ENCODE results near the gene GPX7. TPM values are rescaled to one million over a fixed set of nuclear protein-coding genes. Genes with fewer than 3 reads are reported as not detected.

The GPX7 gene
- polyA plus RNA-seq, 1 donor, result 150 TPM

DNA sequence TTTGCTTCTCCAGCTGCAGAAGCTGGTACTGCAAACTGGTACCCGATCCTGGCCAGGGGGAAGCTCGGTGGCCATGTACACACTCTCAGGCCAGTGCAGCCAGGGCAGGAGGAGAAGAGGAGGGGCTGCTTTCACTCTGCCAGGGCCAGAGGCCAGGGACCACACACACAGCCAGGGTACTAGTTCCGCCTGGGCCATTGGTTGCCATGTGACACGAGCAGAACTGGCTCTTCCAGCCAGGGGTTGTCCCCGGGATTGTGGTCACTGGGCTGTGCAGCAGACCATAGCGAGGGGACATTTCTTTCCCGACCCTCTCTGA lies 27.1 kb downstream of the GPX7 start:
- DNase-seq (ENCODE audit: low read depth), result no peak

DNA sequence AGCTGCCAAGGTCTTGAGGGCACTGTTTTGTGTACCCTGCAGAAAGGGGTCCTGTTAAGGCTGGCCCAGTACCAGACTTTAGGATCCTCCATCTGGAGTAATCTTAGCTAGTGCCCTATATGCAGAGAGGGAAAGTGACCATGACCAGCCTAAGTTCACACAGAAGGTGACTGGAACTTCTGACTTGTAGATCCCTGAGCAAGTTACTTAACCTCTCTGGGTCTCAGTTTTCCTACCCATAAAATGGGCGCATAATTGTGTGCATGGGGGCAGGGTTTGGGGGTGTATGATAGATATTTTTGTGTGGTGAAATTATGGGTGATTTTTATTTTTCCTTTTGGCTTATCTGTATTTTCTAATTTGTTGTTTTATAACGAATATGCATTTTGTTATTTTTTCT lies 27.5 kb downstream of the GPX7 start:
- DNase-seq (ENCODE audit: low read depth), result no peak

DNA sequence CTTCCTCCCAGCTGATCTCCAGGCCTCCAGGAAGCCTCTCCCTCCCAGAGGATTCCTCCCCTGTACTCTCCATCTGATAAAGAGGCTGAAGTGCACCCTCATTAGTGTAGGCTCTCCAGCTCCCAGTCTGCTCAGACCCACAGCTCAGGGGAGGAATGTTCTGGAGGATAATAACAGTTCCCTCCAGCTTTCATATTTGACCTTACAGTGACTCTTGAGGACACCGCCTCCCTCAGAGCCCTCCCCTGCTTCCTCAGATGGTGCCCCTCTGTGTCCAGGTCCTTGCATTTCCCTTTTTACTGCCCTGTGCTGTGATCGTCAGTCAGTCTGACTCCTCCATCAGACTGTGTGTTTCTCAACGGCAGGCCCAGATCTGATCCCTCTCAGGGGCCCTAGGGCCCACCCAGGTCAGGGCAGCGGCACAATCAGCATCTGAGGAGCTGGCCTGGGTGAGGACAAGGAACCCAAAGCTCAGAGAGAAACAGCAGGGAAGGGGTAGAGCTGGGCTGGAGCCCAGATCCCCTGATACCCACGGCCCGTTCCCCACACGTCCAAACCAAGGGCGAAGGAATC lies 29.7 kb downstream of the GPX7 start:
- DNase-seq (ENCODE audit: low read depth), result no peak

DNA sequence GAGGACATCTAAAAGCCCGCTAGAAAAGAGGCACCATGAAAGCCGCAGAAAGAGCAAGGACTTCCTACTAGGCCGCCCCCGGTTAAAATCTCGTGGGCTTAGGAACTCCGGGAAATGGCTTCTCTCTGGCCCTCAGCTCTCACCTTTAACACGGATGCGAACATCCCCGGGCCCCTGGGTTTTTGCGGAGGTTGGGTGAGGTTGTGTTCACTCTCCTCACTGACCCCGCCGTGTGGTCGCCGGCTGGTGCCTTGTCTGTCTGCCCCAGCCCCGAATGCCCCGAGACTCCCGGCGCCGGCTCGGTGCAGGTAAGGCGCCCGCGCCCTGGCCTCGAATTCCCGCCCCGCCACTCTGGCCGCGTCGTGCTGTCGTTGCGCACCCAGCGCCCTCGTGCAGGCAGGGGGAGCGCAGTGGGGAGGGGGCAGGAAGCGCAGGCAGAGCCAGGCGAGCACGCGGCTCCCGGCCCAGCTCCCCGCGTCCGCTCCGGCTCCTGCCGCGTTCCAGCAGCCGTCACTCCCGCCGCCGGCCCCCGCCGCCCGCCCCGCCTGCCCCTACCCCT lies 30.6 kb downstream of the GPX7 start, which contains the start of gene SHISAL2A:
Gene SHISAL2A, plus strand, starts transcription at position 437 of the 559 bp plus-strand sequence. CDS start 326 bp downstream, outside the sequence.
- DNase-seq (ENCODE audit: low read depth), result no peak

DNA sequence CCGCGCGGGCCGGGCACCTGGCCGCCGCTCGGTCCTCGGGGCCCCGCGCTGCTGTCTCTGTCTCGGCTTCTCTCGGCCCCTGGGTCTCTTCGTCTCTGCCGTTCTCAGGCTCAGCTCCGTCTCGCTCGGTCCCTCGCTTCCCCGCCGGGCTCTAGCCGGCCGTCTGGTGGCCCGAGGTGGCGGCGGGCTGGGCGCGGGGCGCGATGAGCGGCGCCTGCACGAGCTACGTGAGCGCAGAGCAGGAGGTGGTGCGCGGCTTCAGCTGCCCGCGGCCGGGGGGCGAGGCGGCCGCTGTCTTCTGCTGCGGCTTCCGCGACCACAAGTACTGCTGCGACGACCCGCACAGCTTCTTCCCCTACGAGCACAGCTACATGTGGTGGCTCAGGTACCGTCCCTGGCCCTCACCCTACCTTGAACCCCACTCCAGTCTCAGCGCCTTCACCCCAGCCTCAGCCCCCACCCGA lies 31.2 kb downstream of the GPX7 start:
- no peak for DNase-seq (ENCODE audit: low read depth)

DNA sequence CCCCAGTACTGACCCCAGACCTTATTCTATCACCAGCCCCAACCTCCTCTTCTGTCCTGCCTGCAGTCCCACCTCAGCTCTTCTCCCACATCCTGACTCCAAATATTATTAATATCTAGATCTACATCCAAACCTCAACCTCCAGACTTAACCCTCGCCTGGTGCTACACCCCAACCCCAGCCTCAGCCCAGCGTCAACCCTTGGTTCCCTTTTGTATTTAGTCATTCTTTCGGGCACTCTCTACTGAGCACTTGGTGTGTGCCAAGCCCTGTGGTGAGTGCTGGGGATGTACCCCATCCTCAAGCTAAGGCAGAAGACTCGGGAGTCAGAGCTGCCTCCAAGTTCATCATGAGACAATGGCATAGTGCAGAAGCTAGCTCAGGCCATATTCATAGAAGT lies 31.9 kb downstream of the GPX7 start:
- no peak for DNase-seq (ENCODE audit: low read depth)

DNA sequence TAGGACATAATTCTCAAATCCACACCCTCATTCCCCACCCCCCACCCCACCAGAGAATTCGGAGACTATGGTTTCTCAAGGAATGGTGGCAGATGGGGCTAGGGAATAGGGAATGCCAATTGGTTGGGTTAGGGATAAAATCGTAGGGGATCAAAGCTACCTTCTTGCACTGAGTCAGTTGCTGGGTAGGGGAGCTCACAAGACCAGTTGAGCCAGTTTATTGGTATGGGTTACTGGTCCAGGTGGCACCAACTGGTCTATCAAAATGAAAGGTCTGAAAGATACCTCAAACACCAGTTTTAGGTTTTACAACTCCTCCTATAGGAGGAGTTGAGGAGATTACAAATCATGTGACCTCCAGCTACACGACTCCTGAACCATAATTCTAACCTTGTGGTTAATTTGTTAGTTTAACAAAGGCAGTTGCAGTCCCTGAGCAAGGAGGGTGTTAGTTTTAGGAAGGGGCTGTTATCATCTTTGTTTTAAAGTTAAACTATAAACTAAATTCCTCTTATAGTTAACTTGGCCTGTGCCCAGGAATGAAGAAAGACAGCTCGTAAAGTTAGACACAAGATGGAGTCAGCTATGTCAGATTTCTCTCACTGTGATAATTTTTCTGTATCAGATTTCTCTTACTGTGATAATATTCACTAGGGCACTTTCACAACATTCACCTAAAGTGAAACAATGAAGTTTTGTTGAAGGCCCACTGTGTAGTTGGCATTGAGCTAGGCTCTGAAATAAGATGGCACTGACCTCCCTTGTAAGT lies 33.3 kb downstream of the GPX7 start:
- DNase-seq (ENCODE audit: low read depth), result no peak

DNA sequence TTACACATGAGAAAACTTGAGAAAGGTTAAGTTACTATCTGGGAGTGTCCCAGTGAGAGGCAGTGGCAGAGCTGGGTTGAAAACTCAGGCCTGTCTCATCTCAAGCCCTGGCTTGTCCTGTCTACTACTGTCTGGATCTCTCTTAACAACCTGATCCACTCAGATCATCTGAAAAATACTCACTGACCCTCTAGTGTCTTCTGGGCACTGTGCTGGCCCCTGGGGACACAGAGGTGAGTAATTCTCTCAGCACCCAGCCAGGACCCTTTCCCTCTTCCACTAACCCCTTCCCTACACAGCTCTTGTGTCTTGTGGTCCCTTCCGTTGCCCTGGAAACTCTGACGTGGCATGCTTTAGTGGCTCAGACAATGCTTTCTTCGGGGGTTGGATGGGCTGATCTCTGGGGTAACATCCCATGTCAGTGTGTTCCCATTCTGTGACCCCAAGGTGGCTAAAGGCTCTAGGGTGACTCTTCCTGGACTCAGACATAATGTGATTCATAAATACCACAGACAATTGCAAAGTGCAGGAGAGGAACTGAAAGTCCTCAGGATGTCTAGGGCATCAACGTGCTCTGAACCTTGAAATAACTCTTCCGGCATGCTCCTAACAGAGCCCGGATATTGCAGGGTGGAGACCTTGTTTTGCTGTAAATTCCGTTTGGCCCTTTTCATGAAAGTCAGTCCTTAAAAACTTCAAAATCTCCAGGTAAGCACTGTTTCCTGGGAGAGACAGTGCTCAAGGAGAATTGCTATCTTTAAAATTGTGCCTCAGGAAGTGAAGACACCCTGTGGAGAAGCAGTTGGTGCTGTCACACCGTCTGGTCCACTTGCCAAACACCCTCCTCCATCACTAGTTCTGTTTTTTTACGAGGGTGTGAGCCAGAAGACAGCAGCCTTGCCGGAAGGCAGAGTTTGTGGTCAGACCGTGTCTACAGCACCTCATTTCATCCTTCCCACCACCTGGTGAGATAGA lies 34.8 kb downstream of the GPX7 start:
- DNase-seq (ENCODE audit: low read depth), result no peak

DNA sequence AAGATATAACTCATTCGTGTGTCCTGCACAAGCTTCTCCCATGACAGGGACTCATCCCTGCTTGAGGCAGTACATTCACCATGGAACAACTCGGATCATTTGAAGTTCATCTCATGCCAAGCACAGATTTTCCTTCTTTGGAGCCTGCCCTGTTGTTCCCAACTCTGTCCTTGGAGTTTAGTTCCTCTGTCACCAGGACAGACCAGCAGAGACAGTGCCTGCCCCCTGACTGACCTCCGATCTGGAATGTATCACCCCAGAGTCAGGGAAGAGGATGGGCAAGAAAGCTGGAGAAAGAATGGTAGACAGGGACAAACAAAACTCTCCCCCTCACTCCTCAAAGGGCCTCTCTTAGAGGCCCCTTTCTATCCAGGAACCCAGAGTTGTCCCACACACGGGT lies 35.8 kb downstream of the GPX7 start:
- DNase-seq (ENCODE audit: low read depth), result no peak

DNA sequence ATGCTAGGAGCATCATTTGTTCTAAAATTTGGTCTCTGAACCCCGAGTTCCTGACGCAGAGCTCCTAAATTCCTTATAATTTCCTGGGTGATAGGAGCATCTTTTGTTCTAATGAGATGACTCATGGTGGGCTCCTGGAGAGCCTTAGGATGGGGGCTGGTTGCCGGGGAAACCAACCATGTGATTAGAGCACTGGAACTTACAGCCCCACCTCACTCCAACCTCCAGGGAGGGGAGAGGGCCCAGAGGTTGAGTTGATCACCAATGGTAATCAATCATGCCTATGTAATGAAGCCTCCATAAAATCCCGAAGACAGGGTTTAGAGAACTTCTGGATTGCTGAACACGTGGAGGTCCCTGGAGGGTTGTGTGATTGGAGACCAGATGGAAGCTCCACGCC lies 38.5 kb downstream of the GPX7 start:
- DNase-seq (ENCODE audit: low read depth), result no peak

DNA sequence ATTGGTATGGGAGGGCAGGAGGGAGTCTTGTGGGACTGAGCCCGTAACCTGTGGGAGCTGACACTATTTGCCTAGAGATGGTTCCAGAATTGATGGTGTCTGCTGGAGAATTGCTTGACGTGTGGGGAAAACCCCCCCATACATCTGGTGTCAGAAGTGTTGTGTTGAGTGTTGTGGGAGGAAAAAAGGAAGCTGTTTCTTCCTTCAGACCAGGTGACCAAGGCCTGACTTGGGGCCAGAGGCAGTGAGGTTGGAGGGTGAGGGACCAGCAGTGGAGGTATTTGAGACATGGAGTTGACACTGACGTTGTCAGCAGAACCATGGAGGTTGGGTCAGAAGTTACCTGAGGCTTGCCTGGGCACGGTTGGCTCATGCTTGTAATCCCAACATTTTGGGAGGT lies 39.1 kb downstream of the GPX7 start:
- DNase-seq (ENCODE audit: low read depth), result no peak

DNA sequence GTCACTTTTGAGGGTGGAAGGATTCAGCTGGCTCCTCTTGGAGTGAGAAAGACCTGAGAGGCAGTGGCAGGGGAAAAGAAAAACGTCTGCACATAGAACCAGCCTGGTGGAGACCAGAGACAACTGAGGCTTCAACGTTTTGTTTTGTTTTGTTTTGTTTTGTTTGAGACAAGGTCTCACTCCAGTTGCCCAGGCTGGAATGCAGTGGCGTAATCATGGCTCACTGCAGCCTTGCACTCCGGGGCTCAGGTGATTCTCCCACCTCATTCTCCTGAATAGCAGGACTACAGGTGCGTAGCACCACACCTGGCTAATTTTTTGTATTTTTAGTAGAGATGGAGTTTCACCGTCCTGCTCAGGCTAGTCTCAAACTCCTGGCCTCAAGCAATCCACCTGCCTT lies 43.1 kb downstream of the GPX7 start:
- no peak for DNase-seq (ENCODE audit: low read depth)

DNA sequence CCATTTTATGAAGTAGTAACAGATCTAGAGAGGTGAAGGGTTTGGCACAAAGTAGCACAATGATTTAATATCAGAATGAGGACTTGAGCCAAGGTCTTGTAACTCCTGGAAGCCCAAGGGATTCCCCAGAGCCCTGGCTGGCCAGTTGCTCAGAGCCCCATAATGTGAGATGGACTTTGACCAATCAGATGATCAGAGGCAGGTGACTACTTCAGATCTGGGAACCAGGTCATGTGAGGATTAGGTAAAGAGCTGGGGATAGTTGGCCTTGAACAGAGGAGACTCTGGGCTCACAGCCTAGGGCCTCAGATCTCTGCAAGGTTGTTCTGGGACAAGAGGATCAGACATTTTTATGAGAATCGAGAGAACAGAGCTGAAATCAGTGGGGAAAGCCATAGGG lies 49.7 kb downstream of the GPX7 start:
- DNase-seq (ENCODE audit: low read depth), result no peak

DNA sequence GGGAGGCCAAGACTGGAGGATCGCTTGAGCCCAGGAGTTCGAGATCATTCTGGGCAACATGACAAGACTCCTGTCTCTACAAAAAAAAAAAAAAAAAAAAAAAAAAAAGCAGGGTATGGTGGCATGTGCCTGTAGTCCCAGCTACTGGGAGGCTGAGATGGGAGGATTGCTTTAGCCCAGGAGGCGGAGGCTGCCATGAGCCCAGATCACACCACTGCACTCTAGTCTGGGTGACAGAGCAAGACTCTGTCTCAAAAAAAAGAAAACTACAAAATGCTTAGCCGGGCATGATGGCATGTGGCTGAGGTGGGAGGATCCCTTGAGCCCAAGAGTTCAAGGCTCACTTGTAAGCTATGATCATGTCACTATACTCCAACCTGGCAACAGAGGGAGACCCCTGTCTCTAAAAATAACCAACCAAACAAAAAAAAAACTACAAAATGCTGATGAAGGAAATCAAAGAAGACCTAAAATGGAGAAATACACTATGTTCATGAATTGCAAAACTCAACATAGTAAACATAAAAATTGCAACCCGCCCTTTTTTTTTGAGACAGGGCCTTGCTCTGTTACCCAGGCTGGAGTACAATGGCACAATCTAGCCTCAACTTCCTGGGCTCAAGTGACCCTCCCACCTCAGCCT lies 51.2 kb downstream of the GPX7 start:
- no peak for DNase-seq (ENCODE audit: low read depth)

DNA sequence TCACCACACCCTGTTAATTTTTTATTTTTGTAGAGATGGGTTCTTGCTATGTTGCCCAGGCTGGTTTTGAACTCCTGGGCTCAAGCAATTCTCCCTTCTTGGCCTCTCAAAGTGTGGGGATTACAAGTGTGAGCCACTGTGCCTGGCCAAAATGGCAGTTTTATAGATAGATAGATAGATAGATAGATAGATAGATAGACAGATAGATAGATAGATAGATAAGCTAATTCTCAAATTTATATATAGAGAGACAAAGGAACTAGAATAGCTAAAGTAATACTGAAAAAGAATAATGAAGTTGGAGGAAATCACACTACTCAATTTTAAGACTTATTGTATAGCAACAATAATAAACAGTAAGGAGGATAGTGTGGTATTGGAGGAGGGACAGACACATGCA lies 51.9 kb downstream of the GPX7 start:
- no peak for DNase-seq (ENCODE audit: low read depth)

DNA sequence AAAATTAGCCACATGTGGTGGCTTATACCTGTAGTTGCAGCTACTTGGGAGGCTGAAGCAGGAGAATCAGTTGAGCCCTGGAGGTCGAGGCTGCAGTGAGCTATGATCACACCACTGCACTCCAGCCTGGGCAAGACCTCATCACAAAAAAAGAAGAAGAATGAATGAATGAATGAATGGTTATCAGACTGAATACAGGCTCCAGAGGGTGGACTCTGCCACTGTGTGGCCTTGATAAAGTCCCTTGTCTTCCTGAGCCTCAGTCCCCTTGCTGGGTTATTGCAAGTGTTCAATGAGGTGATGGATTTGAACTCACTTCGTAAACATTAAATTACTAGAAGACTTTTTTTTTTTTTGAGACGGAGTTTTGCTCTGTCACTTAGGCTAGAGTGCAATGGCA lies 55.5 kb downstream of the GPX7 start:
- DNase-seq (ENCODE audit: low read depth), result no peak

Other genes starting within 250 kb of the GPX7 start
- 24.9 TPM for gene CC2D1B, start 236.2 kb upstream of the GPX7 start, polyA plus RNA-seq (ENCODE audit: insufficient read length)
- 2.3 TPM for gene ORC1, start 197.9 kb upstream of the GPX7 start, polyA plus RNA-seq (ENCODE audit: insufficient read length)
- gene PRPF38A, start 197.8 kb upstream of the GPX7 start, polyA plus RNA-seq (ENCODE audit: insufficient read length), result 44.8 TPM
- 88.4 TPM for gene TUT4, start 49.3 kb upstream of the GPX7 start, polyA plus RNA-seq (ENCODE audit: insufficient read length)
- gene SHISAL2A, start 30.8 kb downstream of the GPX7 start, polyA plus RNA-seq (ENCODE audit: insufficient read length), result 3.9 TPM
- 18.8 TPM for gene COA7, start 96.0 kb downstream of the GPX7 start, polyA plus RNA-seq (ENCODE audit: insufficient read length)
- 37.4 TPM for gene ZYG11B, start 124.1 kb downstream of the GPX7 start, polyA plus RNA-seq (ENCODE audit: insufficient read length)
- 0.05 TPM for gene ZYG11A, start 240.4 kb downstream of the GPX7 start, polyA plus RNA-seq (ENCODE audit: insufficient read length)

Data from forelimb muscle (tissue), 1 donor.